ENCODE results near the gene PRICKLE2. TPM values are rescaled to one million over a fixed set of nuclear protein-coding genes. Genes with fewer than 3 reads are reported as not detected.

PRICKLE2 gene
- total RNA-seq, 1 experiment from 2014 or later, result 3.2 TPM

DNA sequence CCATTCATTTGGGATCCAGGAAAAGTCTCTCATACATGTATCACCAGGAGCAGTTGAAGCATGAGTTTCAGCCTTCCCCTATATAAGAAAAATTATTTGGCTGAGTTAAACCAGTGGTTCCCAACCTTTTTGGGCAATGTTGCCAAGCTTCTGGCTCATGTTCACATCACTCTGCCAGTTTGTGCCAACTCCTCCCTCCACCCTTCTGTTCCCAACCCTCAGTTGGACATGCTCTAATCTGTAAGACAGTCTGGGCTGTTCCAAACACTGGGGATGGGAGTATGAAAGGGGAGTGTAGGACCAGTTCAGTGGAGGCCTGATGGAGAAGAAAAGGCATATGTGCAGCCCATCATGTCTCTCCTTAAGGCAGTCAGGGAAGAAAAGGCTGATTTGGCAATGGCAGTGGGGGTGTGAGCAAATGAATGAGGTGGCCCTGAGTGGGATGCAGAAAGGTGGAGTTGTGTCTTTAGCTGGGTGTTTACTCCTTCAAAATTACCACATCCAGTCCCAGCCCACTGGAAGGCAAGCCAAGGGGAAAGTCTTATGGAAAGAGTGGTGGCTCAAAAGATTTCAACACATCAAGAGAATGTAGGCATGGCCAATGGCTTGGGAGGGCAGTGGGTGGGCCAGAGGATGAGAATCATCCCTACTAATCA, 32.0 kb upstream of the PRICKLE2 start:
- H3K23ac ChIP-seq (ENCODE audit: insufficient read length, low read depth, low read length), result no peak overlapping the region
- H3K79me1 ChIP-seq (ENCODE audit: insufficient read depth, low read depth, low read length, poor library complexity, severe bottlenecking), result no peaks in the 10 kb centered on the region
- Mint-ChIP-seq H3K27me3 (ENCODE audit: low read depth) (no peaks in the 10 kb centered on the region; the same call in 1 of the 2 replicates), H3K4me1 (no peaks in the 10 kb centered on the region), H3K9me3 (no peaks in the 10 kb centered on the region; a peak in 1 of 5 replicates), H3K36me3 (ENCODE audit: insufficient read depth in 1 of 3, low read depth in 3 of 3) (no peaks in the 10 kb centered on the region), H3K27ac (peak overlapping the region in 1 of 3 experiments; percentile 65; a peak in 1 of 7 replicates), H3K4me3 (no peak overlapping the region)
- H2AK5ac ChIP-seq (ENCODE audit: insufficient read length, low read length), result no peak overlapping the region
- DNase-seq, result no peak
- no peak overlapping the region for H2AFZ ChIP-seq (ENCODE audit: low read length)
- no peak overlapping the region for H4K5ac ChIP-seq (ENCODE audit: insufficient read length, low read depth, low read length)
- H3K14ac ChIP-seq (ENCODE audit: insufficient read depth, low read length), result no peak overlapping the region
- H4K91ac ChIP-seq (ENCODE audit: insufficient read length, low read depth, low read length), result no peak overlapping the region
- no peak overlapping the region for H3K18ac ChIP-seq (ENCODE audit: insufficient read length, low read depth, low read length)
- H2BK20ac ChIP-seq (ENCODE audit: low read depth, low read length, poor library complexity, severe bottlenecking), result no peak overlapping the region
- H3K4ac ChIP-seq (ENCODE audit: low read depth, low read length), result no peak overlapping the region
- H3K9me3 ChIP-seq (ENCODE audit: control insufficient read depth, low read depth, low read length), result no peaks in the 10 kb centered on the region
- no peak overlapping the region for H3T11ph ChIP-seq (ENCODE audit: low read length)
- no peak overlapping the region for H2BK5ac ChIP-seq (ENCODE audit: insufficient read length, low read length)
- no peak overlapping the region for H2BK120ac ChIP-seq (ENCODE audit: low read depth, low read length, poor library complexity, severe bottlenecking)
- no peaks in the 10 kb centered on the region for H3K23me2 ChIP-seq (ENCODE audit: insufficient read length, low read depth, low read length, poor library complexity, severe bottlenecking)
- no peaks in the 10 kb centered on the region for H3K27me3 ChIP-seq (ENCODE audit: insufficient read depth, low read length)
- TF ChIP-seq, protein P1, sequence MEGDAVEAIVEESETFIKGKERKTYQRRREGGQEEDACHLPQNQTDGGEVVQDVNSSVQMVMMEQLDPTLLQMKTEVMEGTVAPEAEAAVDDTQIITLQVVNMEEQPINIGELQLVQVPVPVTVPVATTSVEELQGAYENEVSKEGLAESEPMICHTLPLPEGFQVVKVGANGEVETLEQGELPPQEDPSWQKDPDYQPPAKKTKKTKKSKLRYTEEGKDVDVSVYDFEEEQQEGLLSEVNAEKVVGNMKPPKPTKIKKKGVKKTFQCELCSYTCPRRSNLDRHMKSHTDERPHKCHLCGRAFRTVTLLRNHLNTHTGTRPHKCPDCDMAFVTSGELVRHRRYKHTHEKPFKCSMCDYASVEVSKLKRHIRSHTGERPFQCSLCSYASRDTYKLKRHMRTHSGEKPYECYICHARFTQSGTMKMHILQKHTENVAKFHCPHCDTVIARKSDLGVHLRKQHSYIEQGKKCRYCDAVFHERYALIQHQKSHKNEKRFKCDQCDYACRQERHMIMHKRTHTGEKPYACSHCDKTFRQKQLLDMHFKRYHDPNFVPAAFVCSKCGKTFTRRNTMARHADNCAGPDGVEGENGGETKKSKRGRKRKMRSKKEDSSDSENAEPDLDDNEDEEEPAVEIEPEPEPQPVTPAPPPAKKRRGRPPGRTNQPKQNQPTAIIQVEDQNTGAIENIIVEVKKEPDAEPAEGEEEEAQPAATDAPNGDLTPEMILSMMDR (conservative IDR thresholded peaks at IDR 0.05), result no peak
- no peak overlapping the region for H3K4me2 ChIP-seq (ENCODE audit: insufficient read depth, insufficient read length, low read length)
- H2BK12ac ChIP-seq (ENCODE audit: insufficient read length, low read depth, low read length), result no peak overlapping the region
- H2BK15ac ChIP-seq (ENCODE audit: low read depth, low read length), result no peak overlapping the region
- H3K4me1 ChIP-seq (ENCODE audit: insufficient read depth, low read length), result no peaks in the 10 kb centered on the region
- H3K56ac ChIP-seq (ENCODE audit: insufficient read length, low read depth, low read length), result no peak overlapping the region
- H4K20me1 ChIP-seq (ENCODE audit: control insufficient read depth, insufficient read depth, insufficient read length), result no peaks in the 10 kb centered on the region
- no peak overlapping the region for H3K27ac ChIP-seq (ENCODE audit: insufficient read length, low read depth, low read length)
- no peak overlapping the region for H3K9ac ChIP-seq (ENCODE audit: extremely low read depth, insufficient read length, low read length)
- no peak overlapping the region for H4K8ac ChIP-seq (replicated peaks; ENCODE audit: insufficient read length, low read depth, low read length)
- no peaks in the 10 kb centered on the region for H3K79me2 ChIP-seq (ENCODE audit: insufficient read depth, low read length)
